Hematopoietic multipotent progenitor cell treated with erythropoietin and hydrocortisone succinate and interleukin-3 and kit ligand, for 15 days (in vitro differentiated cells): Measurements from ENCODE around the gene UNC5B.

ENCODE experiments used
- DNase-seq: peaks from one replicate; pipeline ENCODE4 v3.0.0-alpha.2; 2015; ENCODE audit warnings: low spot score

The UNC5B gene

DNA sequence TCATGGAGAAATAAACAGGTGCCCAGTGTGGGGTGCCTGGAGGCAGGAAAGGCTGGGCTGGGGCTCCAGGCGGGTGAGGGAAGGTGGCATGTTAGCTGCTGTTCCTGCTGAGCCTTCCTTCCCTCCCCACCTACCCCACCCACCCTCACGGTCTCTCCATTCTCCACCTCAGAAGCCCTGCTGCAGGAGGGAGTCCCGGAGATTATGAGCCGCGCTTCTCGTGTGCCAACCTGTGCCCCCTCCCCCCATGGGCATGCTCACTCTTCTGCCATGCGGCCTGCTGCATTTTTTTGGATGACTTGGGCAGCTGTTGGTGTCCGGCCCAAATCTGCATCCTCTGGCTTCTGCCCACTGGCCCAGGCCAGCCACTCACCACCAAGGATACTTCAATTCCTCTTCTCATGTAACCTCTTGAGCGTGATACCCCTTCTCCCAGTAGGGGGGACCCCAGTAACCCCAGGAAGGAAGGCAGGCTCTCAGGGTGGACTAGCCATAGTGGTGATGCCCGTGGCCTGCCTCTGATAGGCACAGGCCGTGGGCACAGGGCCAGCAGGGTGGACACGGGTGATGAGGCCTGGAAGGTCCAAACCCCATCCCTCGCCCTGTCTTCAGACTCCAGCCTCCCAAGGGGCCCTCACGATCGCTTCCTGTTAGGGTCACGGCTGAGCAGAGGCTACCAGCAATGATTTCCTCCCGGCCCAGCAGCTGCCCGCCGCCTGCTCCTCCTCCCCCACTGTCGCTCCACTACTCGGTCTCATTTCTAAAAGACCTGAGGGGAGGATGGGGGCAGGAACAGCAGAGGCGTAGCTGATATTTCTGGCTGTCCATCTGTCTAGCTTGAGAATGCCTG, 27.8 kb downstream of the UNC5B start:
- no peak for DNase-seq

DNA sequence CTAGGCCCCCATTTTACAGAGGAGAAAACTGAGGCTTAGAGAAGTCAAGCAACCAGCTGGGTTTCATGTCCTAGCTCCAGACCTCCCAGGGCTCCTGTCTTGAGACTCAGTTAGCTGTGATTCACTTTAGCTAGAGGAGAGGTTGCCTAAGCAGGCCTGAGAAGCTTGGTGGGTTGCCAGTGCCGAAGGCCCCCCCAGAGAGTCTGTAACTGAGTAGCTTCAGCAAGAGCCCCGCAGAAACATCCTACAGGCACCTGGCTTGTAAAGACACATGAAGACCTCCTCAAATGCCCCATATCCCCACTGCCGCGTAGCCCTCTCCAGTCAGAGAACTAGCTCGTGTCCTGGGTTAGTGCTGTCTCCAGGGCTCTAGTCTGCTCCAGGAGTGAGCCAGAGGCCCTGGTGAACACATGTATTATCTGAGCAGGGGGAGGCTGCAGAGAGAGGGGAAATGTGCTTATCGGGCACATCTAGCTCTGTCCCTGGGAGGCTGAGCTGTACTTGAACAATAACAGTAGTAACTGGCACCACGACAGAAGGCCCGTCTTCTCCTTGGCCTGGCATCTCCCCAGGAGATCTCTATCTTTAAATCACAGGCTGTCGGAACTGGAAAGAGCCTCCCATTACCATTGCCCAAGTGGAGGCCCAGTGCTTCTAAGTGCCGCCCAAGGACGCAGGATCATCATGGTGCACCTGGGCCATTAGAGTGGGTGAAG, 28.9 kb downstream of the UNC5B start:
- no peak for DNase-seq

DNA sequence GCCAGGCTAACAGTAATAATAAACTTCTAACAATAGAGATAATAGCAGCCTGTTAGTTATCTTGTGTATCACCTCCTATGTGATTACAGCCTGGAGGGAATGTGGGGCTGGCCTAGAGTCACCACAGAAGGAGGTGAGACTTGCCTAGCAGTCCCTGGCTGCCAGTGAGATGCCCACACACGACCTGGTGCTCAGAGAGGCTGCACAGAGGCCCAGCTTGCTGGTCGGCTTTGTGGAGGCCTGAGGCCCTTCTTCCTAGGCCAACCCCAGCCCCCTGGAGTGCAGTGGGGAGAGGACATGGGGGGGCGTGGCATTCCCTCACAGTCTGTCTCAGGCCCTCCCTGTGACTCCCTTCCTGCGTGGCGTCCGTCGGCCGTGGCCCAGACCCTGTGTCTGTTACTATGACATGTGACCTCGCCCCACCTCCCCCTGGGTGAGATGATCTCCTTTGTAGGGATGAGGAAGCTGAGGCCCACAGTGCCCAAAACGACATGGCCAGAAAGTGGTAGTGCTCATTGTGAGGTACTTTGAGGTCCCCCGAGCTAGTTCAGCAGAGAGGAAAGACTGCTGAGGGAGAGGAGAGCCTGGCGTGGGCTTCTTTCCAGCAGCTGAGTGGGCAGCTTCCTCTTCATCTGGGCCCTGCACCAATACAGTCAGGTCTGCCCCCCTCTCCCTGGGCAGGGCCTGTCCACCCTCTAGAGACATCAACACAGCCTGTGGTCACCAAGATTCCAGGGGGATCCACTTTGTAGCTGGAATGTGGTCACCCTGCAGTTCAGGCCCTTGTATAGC, 29.7 kb downstream of the UNC5B start:
- DNase-seq: no peak

DNA sequence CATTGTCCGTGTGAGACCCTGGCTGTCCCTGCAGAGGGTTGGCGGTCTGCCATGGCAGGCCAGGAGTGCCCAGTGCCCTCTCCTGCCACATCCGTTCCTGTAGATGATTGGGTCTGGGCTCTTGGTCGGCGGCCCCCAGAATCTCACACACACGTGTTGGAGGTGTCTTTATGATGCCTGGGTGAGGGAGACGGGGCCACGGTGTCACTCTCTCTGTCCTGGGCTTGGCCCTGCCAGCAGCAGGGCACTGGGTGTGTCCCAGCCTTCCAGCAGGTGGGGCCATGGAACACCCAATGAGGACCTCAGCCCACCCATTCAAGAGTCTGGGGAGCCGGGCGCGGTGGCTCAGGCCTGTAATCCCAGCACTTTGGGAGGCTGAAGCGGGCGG, 30.2 kb downstream of the UNC5B start:
- no peak for DNase-seq

DNA sequence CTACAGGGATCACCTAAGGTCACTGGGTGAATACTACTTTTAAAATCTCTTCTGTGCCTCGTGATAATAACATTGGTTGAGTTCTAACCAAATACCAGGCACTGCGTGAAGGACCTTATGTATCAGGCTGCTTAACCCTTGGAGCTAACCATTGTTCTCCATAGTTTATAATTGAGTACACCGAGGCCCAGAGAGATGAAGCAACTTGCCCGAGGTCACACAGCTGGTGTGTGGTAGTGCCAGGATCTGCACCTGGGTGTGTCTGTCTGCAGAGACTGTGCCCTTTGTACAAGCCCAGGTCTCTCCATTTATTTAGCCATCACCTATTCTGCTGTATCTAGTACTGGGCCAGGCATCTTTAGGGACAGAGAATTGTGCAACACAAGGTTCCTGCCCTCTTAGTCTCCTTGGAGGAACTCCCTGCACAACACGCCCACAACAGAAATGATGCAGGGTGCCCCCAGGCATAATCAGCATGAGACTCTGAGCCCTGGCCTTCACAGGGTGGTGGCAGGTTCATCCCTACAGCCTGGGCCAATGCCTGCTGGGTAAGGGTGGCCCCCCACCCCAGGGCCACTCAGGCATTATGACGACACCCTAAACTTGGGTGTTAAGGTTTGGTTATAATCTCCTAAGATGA, 31.5 kb downstream of the UNC5B start:
- DNase-seq: no peak

DNA sequence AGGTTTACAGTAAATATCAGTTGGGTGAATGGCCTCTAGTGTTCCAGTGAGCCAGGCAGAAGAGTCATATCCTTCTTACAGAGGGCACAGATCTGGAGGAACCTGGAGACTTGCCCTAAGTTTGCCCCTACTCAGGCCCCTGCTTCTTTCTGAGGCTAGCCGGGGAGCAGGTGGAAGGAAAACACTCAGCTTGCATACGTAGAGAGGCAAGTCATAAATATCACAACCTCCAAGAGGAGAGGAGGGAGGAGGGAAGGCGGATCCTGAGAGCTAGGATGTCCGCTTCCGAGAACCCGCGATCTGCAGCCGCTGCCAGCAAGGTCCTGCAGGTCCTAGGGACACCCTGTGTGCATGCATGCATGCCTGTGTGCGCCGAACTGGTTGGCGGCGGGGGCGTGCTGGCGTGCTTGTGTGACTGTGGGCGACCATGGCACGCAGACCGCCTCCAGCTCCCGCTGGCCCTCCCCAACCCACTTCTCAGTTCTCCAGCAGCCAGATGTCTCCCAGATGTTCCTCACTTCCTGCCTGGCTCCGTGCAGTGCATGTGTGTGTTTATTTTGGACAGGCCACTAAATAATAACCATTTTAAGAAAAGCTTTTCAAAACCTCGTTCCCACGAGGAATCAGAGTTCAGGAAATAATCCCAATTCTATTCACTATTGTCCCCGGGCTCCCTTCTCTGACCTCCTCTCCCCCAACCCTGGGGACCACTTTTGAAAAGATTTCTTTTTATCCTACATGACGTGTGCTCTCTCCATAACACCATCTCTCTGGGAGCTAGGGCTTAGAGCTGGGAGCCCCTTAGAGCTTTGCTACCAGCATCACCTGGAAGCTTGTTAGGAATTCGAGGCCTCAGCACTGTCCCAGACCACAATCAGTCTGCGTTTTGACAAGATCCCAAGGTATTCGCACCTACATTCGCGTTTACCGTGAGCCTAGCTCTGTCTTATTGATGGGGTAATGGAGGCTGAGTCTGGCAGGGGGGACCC, 32.4 kb downstream of the UNC5B start:
- no peak for DNase-seq

DNA sequence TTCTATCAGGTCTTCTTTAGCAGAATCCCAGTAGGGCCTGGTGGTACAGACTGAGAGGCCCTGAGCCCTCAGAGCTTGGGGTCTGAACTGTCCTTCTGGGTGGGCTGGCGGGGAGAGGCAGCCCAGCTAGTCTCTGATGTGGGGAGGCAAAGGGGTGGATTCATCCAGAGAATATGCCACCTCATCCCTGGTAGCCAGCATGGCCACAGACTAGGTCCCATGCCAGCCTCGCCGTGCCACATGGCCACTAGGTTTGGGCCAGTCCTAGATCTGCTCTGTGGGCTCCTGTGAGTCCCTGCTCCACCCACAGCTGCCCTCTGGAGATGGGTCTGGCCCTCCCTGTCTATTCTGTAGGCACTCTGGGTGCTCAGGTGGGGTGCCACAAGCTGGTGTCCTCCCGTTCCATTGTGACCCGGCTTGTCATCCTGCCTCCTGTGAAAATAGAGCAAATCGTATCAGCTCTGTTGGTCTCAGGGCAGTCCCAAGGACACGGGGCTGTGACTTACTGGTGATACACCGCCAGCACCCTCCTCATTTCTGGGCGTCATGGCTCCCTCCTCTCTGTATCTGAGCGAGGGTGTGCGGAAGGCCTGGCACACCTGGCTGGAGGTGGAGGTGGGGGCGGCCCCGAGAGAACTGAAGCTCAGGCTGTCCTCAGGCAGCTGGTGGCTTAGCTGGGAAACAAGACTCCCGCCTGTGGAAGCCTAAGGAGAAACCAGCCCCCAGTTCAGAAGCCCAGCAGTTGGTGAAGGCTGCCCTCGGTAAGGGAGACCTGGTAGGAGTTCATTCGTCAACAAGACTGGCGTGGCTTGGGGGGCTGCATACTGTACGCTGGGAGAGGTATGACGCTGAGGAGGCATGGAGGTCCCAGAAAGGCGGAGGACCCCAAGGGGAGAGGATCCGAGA, 33.3 kb downstream of the UNC5B start:
- DNase-seq: no peak

DNA sequence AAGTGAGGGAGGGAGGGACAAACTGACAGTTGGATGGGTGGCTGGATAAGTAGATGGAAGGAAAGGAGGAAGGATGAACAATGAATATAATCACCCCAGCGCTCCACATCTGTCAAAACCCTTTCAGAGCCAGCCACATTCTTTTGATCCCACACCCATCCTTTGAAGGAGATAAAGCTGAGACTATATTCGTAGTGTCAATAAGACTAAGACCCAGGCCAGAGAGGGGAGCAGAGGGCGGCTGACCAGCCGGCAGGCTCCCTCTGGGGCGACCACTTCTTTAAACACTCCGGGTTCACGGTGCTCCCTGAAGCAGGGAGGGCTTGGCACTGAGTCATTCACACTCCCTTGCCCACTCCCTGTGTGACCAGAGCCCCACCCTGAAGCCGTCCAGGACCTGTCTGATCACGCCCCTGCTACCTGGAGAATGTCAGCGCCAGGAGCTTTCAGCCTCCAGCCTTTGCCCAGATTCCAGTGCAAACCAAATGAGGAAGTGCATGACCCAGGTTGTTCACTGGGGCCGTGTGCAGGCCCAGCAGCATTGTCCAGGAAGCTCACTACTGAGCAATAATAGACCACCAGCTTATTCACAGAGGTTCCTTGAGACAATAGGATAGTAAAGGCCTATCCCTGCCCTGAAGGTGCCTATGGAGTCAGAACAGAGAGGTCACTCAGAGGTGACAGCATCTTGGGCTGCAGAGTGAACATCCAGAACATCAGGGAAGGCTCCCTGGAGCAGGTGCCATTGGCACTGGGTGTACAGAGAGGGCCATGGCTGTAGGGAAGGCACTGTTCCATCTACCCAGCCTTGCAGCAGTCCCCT, 34.4 kb downstream of the UNC5B start:
- DNase-seq: no peak

DNA sequence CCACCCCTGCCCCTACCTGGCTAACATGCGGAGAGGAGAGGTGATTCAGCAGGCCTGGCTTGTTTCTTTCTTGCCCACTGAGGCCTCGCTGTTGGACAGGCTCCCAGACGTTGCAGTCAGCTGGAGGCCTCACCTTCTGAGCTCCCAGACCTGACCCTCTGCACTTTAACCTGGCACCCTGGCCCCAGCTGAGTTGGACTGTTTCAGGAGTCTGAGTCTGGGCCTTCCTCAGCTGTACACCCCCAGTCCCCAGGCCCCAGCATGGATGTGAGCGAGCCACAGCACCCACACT, 35.0 kb downstream of the UNC5B start:
- no peak for DNase-seq

DNA sequence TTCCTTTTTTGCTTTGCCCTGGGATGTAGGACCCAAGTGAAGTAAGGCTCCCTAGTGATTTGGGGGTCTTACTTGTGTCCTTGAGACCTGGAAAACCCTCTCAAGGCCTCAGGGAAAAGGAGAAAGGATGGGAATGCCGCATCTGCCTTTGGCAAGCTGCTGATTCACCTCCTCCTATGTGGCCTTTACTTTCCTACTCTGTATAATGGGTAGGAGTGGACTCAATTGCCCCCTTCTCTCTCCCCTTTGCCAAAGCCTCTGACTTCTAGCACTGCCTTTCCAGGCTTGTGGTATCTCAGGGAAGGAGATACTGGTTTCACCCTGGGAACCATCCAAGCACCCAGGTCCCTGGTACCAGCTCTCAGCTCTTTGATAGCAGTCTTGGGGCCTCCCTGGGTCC, 35.4 kb downstream of the UNC5B start:
- no peak for DNase-seq

DNA sequence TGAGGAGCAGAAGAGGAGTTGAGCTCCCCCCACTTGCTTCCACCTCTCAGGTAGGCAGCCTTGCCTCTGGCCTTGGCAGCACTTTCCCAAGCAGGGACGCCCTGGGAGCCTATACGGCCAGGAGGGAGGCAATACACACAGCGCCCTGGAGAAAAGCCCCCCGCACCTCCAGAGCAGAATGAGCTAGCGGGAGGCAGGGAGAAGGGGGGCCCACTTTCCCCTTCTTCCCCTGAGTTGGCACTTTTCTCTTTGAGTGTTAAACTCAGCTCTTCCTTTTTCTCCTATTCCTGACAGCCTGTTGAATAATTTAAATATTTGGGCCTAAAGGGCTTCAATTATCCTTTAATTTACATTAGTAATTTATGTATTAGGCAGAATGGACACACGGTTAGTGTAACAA, 35.8 kb downstream of the UNC5B start:
- DNase-seq: no peak

DNA sequence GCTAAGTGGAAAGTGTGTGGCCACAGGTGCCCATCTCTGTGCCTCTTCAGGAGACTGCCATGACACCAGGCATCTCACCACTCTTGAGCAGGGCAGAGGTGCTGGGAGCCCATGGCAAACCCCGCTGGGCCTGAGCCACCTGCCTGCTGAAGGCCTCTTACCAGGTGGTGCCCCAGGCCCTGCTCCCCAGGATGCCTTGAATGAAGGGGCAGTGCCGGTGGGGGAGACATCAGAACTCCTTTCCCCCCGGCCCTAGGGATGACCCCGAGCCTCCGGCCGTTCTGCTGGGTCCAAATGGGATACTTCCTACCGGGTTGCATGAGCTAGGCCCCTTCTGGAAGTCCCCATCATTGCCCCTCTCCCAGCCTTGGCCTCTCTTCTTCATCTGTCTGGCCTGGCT, 37.6 kb downstream of the UNC5B start:
- DNase-seq: no peak

DNA sequence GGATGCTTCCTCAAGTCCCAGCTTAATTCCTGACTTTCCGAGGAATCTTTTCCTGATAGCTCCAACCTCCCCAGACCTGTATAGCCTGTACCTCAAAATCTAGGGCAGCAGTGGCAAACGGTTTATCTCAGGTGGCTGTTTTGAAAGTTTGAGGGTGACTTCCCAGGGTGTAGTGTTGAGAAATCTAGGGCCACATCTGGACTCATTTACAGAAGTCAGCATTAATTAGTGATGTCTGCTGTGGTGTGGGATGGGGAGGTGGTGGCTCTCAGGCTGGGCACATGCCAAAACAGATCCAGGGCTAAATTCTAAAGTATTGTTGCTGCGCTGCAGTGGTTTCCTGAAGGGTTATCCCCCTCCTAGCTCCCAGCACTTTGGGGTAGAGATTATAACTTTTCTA, 38.0 kb downstream of the UNC5B start:
- no peak for DNase-seq

DNA sequence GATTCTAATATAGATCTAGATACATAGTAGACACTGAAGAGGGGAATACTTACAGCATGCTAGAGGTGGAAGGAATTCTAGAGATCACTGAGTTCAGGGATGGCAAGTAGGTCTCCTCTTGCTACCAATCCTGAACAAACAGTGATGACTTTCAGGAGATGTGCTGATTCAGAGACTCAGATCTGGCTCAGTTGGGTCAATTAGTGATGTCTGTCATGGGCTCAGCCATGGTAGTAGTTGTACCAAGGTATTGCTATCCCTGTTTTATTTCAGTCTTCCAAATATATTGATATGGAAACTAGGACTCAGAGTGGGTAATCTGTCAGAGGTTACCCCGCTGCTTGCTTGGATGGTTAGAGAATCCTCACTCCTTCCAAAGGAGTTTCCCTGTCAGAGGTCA, 38.5 kb downstream of the UNC5B start:
- DNase-seq: no peak

DNA sequence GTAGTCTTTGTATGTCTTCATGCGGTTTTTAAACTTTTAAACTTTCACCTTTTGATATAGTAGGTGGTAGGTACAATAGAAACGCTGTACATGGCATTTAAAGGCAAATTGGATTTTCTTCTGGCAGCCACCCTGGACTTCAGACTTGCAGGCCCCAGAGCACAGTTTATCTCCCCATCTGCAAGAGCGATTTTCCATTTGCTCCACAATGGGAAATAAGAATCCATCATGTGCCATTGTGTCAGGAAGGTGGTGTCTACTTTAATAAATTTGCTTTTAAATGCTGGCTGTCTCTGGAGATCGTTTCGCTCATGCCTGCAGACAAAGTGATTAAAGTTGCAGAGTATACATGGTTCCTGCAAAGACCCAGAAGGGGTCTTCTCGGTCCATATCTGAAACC, 38.9 kb downstream of the UNC5B start:
- DNase-seq: no peak

DNA sequence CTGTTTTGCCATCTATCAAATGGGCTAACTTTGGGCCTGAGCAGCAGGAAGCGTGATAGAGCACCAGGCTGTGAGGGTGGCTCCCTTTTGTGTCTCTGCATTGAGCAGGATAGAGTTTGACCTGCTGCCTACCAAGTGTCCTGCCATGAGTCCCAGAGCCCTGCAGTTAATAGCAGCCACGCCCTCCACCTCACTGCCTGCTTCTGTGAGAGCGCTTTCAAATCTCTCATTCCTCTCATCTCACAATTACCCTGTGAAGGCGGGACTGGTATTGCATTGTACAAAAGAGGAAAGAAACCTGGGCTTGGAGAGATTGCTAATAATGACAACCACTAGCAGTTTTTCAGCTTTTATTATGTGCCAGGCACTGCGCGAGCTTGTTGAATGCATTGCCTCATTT, 39.9 kb downstream of the UNC5B start:
- DNase-seq: no peak

DNA sequence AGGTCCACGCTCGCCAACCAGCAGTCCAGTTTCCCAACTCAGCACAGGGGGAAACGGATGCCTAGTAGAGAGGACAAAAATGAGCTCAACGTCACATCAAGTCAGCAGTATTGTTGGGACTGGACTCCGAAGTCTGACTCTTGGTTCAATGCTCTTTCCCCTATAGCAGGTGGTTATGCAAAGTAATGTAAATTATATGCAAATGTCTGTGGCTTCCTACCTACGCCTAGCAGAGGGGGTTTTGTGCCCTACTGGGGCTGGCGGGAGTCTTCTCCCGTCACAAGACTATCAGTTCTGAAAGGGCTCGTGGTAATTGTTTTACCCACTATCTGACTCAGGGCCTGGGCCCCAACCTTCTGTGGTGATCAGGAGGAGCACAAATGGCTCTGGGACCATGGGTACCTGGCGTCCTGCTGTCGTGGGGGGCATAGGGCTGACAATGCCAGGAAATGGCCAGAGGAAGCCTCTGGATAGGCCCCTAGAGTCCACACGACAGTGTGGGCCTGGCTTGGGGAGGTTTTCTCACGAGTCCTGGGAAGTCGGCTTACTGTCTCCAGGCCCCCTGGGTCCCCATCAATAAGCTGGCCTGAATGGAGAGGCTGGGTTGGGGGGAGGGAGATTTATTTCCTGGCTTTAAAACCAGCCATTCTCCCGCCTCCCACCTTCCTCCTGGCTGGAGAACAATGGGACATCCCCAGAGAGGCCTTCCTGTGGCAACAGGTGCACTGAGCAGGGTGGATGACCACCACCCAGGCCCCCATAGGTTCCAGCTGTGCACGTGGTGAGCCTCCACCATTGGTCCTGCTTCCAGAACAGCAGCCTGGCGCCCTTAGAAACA, 41.8 kb downstream of the UNC5B start:
- DNase-seq: no peak

DNA sequence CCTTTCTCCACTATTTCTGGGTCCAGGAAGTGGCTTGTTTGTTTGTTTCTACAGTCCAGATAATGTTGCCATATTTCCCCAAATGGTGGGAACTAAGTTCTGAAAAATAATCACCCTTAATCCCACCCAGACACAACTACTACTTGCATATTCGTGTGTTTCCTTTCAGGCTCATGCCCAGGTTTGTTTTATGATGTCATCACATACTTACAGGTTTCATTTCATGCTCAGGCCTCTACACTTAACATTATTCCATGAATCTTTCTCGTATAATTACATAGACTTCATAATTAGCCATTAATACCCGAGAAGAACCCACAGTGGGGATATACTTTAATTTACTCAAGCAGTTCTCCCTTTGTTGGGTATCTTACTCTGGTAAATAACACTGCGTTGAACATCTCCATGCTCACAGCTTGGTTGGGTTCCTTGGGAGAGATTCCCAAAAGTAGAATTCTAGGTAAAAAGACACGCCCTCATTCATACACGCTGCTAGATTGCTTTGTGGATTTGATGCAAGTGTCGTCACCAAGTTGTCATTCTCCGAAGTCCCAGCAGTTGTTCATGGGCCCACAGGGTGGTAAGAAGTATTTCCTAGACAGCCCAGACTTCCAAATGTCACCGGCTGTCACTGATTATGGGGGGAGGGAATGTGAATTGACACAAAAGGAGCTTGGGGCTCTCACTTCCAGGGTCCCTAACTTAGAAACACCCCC, 42.6 kb downstream of the UNC5B start:
- no peak for DNase-seq
